Activated CD4-positive, alpha-beta T cell treated with anti-CD3 and anti-CD28 coated beads, Interleukin-2, amount 10 ng/mL, durations not matched to agents 24 days and 14 days (primary cell): Measurements from ENCODE around the gene FRY. TPM values are rescaled to one million over a fixed set of nuclear protein-coding genes. Genes with fewer than 3 reads are reported as not detected.
A peak's percentile ranks its signal among the peaks of the same experiment; 100 is the strongest.

Source experiments
- DNase-seq: peaks from one replicate; pipeline ENCODE4 v3.0.0; 2022
- H3K27ac Mint-ChIP-seq: one replicate; pipeline ENCODE4 v1.8.0; 2022; ENCODE audit warnings: mild to moderate bottlenecking, mixed read lengths
- H3K27me3 Mint-ChIP-seq: one replicate; pipeline ENCODE4 v1.8.0; 2022; ENCODE audit warnings: mixed read lengths
- H3K36me3 Mint-ChIP-seq: one replicate; pipeline ENCODE4 v1.8.0; 2022; ENCODE audit warnings: low read depth, mild to moderate bottlenecking, mixed read lengths
- H3K4me1 Mint-ChIP-seq: one replicate; pipeline ENCODE4 v1.8.0; 2021; ENCODE audit warnings: mixed read lengths
- H3K4me3 Mint-ChIP-seq: one replicate; pipeline ENCODE4 v1.8.0; 2022; ENCODE audit warnings: mild to moderate bottlenecking, moderate library complexity, mixed read lengths
- H3K9me3 Mint-ChIP-seq: one replicate; pipeline ENCODE4 v1.8.0; 2021; ENCODE audit warnings: mixed read lengths
- intact Hi-C: fragments of 100-400 bp; cut with micrococcal nuclease; formaldehyde crosslinking; loops from one replicate; pipeline ENCODE4 v1.15.1; 2023
- total RNA-seq: library from RNA; stranded (reverse); gene quantifications from 2 replicates; pipeline ENCODE4 v1.2.3, GENCODE V29; 2022

FRY gene
- total RNA-seq, 1 donor from 2014 or later, result 1.8 TPM

- no peaks in the 10 kb centered on the region for H3K9me3 Mint-ChIP-seq
- no peak overlapping the region for H3K4me3 Mint-ChIP-seq
- H3K27me3 Mint-ChIP-seq, result peaks cover 11% of the 10 kb centered on the region
- no peak overlapping the region for H3K27ac Mint-ChIP-seq
- H3K36me3 Mint-ChIP-seq, result no peaks in the 10 kb centered on the region
- H3K4me1 Mint-ChIP-seq, result no peaks in the 10 kb centered on the region
- DNase-seq, result no peak
- intact Hi-C loops, result loop anchor here (5.0 kb wide), 1 partner anchor 89 kb away; no protein-coding TSS in a partner anchor
Observed at GRCh38 chr13:32001769-32002168, 29.8 kb upstream of the FRY start.

DNA sequence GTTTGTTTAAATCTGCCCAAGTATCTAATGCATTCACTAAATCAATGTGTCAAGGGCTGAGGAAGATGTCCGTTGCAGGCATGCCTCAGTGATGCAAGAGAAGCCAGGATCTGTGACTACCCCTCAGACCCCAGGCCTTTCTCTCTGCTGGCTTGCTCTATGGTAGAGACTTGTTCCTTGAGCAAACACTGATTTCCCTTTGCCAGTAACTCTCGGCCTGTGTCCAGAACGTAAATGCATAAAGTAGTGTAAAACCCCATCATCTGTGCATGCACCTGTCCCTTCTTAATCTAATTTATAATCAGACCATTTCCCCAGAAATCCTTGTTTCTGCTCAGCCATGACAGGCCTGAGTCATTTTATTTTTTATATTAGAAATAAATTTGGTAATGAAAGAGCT, 28.7 kb upstream of the FRY start:
- Mint-ChIP-seq H3K4me3 (no peak overlapping the region), H3K27me3 (peaks cover 14% of the 10 kb centered on the region), H3K9me3 (no peaks in the 10 kb centered on the region), H3K27ac (no peak overlapping the region), H3K4me1 (no peaks in the 10 kb centered on the region), H3K36me3 (no peaks in the 10 kb centered on the region)
- intact Hi-C loops, result loop anchor here (5.0 kb wide), 1 partner anchor 91 kb away; no protein-coding TSS in a partner anchor
- DNase-seq, result no peak

DNA sequence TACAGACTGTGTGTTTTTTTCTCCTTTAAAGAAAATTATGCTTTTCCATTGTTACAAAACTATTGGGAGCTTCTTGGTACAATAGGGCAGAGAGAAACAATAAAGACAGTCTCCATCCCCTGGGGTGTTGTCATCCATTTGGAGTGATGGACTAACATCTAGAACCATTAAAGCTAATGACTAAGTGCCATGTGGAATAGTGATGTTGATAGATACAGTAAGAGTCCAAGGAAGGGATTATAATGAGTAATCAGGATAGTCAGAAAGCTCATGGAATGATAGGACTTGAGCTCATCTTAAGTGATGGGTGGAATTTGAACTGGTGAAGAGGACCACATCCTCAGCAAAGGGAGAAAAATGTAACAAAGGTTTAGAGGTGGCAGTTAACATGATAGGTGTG, 24.1 kb upstream of the FRY start:
- no peak overlapping the region for H3K4me3 Mint-ChIP-seq
- H3K9me3 Mint-ChIP-seq, result no peaks in the 10 kb centered on the region
- no peak overlapping the region for H3K27ac Mint-ChIP-seq
- intact Hi-C loops, result no loop called here
- no peaks in the 10 kb centered on the region for H3K36me3 Mint-ChIP-seq
- no peaks in the 10 kb centered on the region for H3K4me1 Mint-ChIP-seq
- peaks cover 16% of the 10 kb centered on the region for H3K27me3 Mint-ChIP-seq
- DNase-seq, result no peak

- Mint-ChIP-seq H3K36me3 (no peaks in the 10 kb centered on the region), H3K27me3 (peaks cover 13% of the 10 kb centered on the region), H3K4me1 (no peaks in the 10 kb centered on the region), H3K27ac (no peak overlapping the region), H3K9me3 (no peaks in the 10 kb centered on the region), H3K4me3 (no peak overlapping the region)
- intact Hi-C loops, result no loop called here
- DNase-seq, result no peak
Observed at GRCh38 chr13:32008518-32009175, 22.9 kb upstream of the FRY start.

DNA sequence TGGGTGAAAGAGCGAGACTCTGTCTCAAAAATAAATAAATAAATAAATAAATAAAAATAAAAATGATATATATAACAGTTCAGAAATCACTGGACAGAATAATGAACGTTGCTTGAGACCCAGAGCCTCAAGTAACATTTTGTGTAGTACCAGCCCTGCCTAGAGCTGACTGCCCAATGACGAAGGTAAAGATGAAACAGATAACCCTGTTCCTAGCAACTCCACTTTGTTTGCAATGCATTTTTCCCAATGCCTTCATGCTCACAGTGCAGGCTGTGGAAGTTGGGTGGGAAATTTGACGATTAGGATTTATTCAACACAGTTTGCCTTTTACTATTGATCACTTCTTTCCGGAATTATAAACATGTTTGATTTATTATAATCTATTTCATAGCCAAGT, 22.2 kb upstream of the FRY start:
- H3K9me3 Mint-ChIP-seq, result no peaks in the 10 kb centered on the region
- peaks cover 13% of the 10 kb centered on the region for H3K27me3 Mint-ChIP-seq
- no peak overlapping the region for H3K27ac Mint-ChIP-seq
- no peak overlapping the region for H3K4me3 Mint-ChIP-seq
- DNase-seq, result no peak
- H3K36me3 Mint-ChIP-seq, result no peaks in the 10 kb centered on the region
- intact Hi-C loops, result no loop called here
- no peaks in the 10 kb centered on the region for H3K4me1 Mint-ChIP-seq

- no peak for DNase-seq
- no peaks in the 10 kb centered on the region for H3K36me3 Mint-ChIP-seq
- H3K27me3 Mint-ChIP-seq, result peaks cover 10% of the 10 kb centered on the region
- intact Hi-C loops, result no loop called here
- no peak overlapping the region for H3K4me3 Mint-ChIP-seq
- H3K4me1 Mint-ChIP-seq, result no peaks in the 10 kb centered on the region
- no peaks in the 10 kb centered on the region for H3K9me3 Mint-ChIP-seq
- no peak overlapping the region for H3K27ac Mint-ChIP-seq
Observed at GRCh38 chr13:32010136-32010535, 21.4 kb upstream of the FRY start.

DNA sequence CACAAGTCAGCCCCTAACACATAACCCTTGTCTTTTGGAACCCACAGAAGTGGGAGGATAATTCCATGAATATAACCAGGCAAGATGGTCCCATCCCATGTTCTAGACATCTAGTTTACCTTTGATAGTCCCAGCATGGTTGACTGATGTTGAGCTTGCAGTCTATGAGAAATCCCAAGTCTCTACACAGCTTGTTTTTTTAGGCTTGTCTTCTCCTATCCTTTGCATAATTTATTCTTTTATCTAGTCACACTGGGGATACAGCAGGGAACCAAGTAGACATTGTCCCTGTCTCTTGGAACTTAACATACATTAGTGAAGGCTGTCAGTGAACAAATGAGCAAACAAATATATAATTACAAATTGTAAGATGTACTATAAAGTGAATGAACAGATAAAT, 19.6 kb upstream of the FRY start:
- no peak overlapping the region for H3K4me3 Mint-ChIP-seq
- no peak overlapping the region for H3K27ac Mint-ChIP-seq
- intact Hi-C loops, result no loop called here
- H3K9me3 Mint-ChIP-seq, result no peaks in the 10 kb centered on the region
- H3K36me3 Mint-ChIP-seq, result no peaks in the 10 kb centered on the region
- DNase-seq, result no peak
- no peaks in the 10 kb centered on the region for H3K4me1 Mint-ChIP-seq
- peaks cover 6% of the 10 kb centered on the region for H3K27me3 Mint-ChIP-seq

- no peak for DNase-seq
- no peaks in the 10 kb centered on the region for H3K4me1 Mint-ChIP-seq
- H3K9me3 Mint-ChIP-seq, result no peaks in the 10 kb centered on the region
- intact Hi-C loops, result no loop called here
- H3K27me3 Mint-ChIP-seq, result peaks cover 2% of the 10 kb centered on the region
- no peak overlapping the region for H3K4me3 Mint-ChIP-seq
- no peak overlapping the region for H3K27ac Mint-ChIP-seq
- no peaks in the 10 kb centered on the region for H3K36me3 Mint-ChIP-seq
Observed at GRCh38 chr13:32013181-32013580, 18.4 kb upstream of the FRY start.

- intact Hi-C loops, result no loop called here
- no peak for DNase-seq
- Mint-ChIP-seq H3K36me3 (no peaks in the 10 kb centered on the region), H3K27ac (no peak overlapping the region), H3K9me3 (no peaks in the 10 kb centered on the region), H3K4me3 (no peak overlapping the region), H3K27me3 (no peaks in the 10 kb centered on the region), H3K4me1 (no peaks in the 10 kb centered on the region)
Observed at GRCh38 chr13:32016119-32016518, 15.5 kb upstream of the FRY start.

GRCh38 chr13:32016631-32017030, 14.9 kb upstream of the FRY start:
- no peak overlapping the region for H3K27ac Mint-ChIP-seq
- no peaks in the 10 kb centered on the region for H3K36me3 Mint-ChIP-seq
- intact Hi-C loops, result no loop called here
- no peaks in the 10 kb centered on the region for H3K27me3 Mint-ChIP-seq
- no peaks in the 10 kb centered on the region for H3K9me3 Mint-ChIP-seq
- H3K4me3 Mint-ChIP-seq, result no peak overlapping the region
- DNase-seq, result no peak
- no peaks in the 10 kb centered on the region for H3K4me1 Mint-ChIP-seq

GRCh38 chr13:32017474-32017873, 14.1 kb upstream of the FRY start:
- Mint-ChIP-seq H3K36me3 (no peaks in the 10 kb centered on the region), H3K4me3 (no peak overlapping the region), H3K9me3 (no peaks in the 10 kb centered on the region), H3K27me3 (no peaks in the 10 kb centered on the region), H3K4me1 (peaks cover under 1% of the 10 kb centered on the region), H3K27ac (no peak overlapping the region)
- DNase-seq, result no peak
- intact Hi-C loops, result no loop called here

DNA sequence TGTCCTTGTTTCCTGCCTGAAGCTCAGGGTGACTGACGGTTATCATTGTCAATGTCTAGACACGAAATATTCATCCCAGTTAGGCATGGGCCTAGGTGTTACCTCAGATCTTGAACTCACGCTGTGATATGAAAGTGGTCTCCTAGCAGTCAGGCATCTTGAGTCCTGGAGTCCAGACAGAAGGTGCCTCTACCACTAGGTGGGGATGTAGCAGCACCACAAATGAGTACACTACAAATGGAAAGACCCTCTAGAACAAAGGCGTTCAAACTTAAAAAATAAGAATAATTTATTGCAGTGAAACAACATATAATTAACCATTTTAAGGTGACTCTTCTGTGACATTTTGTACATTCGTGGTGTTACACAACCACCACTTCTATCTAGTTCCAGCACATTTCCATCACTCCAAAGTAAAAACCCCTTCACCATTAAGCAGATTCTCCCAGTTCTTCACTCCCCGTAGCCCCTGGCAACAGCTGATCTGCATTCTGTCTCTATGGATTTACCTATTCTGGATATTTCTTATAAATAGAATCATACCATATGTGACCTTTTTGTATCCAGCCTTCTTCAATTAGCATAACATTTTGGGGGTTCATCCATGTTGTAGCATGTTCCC, 11.9 kb upstream of the FRY start:
- DNase-seq, result peak; percentile 77
- Mint-ChIP-seq H3K4me1 (peaks cover 2% of the 10 kb centered on the region), H3K9me3 (no peaks in the 10 kb centered on the region), H3K27ac (no peak overlapping the region), H3K27me3 (no peaks in the 10 kb centered on the region), H3K4me3 (no peak overlapping the region), H3K36me3 (no peaks in the 10 kb centered on the region)
- intact Hi-C loops, result no loop called here

DNA sequence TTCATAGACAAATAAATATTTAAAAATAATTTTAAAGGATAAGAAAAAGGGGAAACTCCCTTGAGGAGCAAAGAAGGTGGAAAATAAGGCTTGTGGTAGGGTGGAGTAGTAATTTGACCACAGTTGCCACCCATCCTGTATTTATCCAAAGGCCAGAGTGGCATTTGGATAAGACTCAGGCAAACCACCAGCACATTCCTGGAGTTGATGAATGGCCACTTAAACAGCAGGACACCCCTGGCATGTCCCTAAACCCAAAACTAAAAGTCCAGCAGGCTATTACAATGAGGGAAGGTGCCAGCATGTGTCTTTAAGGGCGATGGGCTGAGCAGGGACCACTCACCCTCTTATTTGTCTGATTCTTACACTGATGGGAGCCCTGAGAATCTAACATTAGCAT, 9.8 kb upstream of the FRY start:
- intact Hi-C loops, result no loop called here
- no peaks in the 10 kb centered on the region for H3K9me3 Mint-ChIP-seq
- no peak for DNase-seq

DNA sequence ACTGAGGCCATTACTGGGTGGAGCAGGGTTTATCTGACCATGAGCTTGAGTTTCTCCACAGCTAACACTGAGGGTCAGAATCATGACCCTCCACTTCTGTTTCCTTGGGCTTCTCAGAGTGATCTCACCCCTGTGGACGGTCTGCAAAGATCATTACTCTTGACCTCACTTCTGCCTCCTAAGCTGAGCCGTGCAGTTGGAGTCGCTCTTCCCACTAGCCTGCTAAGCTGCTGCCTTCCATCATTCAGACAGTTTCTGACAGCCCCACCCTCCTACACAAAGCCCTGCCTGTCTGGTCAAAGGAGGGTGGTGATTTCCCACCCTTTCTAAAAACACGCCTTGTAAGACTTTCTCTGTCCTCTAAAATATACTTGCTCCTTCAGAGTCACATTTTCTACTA, 9.3 kb upstream of the FRY start:
- Mint-ChIP-seq H3K9me3 (no peaks in the 10 kb centered on the region), H3K36me3 (no peaks in the 10 kb centered on the region), H3K4me3 (no peak overlapping the region), H3K27ac (no peak overlapping the region), H3K27me3 (no peaks in the 10 kb centered on the region), H3K4me1 (peaks cover 2% of the 10 kb centered on the region)
- DNase-seq, result no peak
- intact Hi-C loops, result no loop called here

More for the DNA sequence above, 9.8 kb upstream of the FRY start:
- Mint-ChIP-seq H3K36me3 (no peaks in the 10 kb centered on the region), H3K27ac (no peak overlapping the region), H3K4me3 (no peak overlapping the region), H3K4me1 (peaks cover 2% of the 10 kb centered on the region), H3K27me3 (no peaks in the 10 kb centered on the region)

GRCh38 chr13:32023096-32023495, 8.5 kb upstream of the FRY start:
- intact Hi-C loops, result no loop called here
- Mint-ChIP-seq H3K27me3 (no peaks in the 10 kb centered on the region), H3K36me3 (no peaks in the 10 kb centered on the region), H3K9me3 (no peaks in the 10 kb centered on the region), H3K4me1 (peaks cover 2% of the 10 kb centered on the region), H3K27ac (no peak overlapping the region), H3K4me3 (no peak overlapping the region)
- no peak for DNase-seq
